Measurements from ENCODE around the gene PIK3AP1.
A peak's percentile ranks its signal among the peaks of the same experiment; 100 is the strongest.
"Not testable (repeated sequence)": the region's sequence is repeated elsewhere in the genome, so short reads cannot be mapped to it uniquely, and the experiment has no call there.

Gene PIK3AP1

GRCh38 chr10:96746503-96746902, 26.2 kb upstream of the PIK3AP1 start:
- TF ChIP-seq JUND (IDR thresholded peaks at IDR 0.05; ENCODE audit: low read depth), result no peak

GRCh38 chr10:96745950-96746349, 25.6 kb upstream of the PIK3AP1 start:
- no peak for TF ChIP-seq JUND (IDR thresholded peaks at IDR 0.05; ENCODE audit: low read depth)
- in situ Hi-C loops (cut with HindIII; ENCODE audit: low pct_unique_long_range_greater_than_20kb, low sequenced_read_pairs), result no loop called here
- no peak for DNase-seq (ENCODE audit: low read depth in 1 of 2, low spot score in 1 of 2)

More at GRCh38 chr10:96746503-96746902, 26.2 kb upstream of the PIK3AP1 start:
- in situ Hi-C loops (cut with HindIII; ENCODE audit: low pct_unique_long_range_greater_than_20kb, low sequenced_read_pairs), result no loop called here
- DNase-seq (ENCODE audit: low read depth in 1 of 2, low spot score in 1 of 2), result no peak

GRCh38 chr10:96743988-96744585, 23.8 kb upstream of the PIK3AP1 start:
- peak in 1 of 2 experiments; percentile 28 for DNase-seq (ENCODE audit: low read depth in 1 of 2, low spot score in 1 of 2)
- no peak for TF ChIP-seq JUND (IDR thresholded peaks at IDR 0.05; ENCODE audit: low read depth)
- in situ Hi-C loops (cut with HindIII; ENCODE audit: low pct_unique_long_range_greater_than_20kb, low sequenced_read_pairs), result no loop called here

- in situ Hi-C loops (cut with HindIII; ENCODE audit: low pct_unique_long_range_greater_than_20kb, low sequenced_read_pairs); DNase-seq (ENCODE audit: low read depth in 1 of 2, low spot score in 1 of 2): not testable (repeated sequence)
Measured at GRCh38 chr10:96741557-96741956, 21.2 kb upstream of the PIK3AP1 start.

DNA sequence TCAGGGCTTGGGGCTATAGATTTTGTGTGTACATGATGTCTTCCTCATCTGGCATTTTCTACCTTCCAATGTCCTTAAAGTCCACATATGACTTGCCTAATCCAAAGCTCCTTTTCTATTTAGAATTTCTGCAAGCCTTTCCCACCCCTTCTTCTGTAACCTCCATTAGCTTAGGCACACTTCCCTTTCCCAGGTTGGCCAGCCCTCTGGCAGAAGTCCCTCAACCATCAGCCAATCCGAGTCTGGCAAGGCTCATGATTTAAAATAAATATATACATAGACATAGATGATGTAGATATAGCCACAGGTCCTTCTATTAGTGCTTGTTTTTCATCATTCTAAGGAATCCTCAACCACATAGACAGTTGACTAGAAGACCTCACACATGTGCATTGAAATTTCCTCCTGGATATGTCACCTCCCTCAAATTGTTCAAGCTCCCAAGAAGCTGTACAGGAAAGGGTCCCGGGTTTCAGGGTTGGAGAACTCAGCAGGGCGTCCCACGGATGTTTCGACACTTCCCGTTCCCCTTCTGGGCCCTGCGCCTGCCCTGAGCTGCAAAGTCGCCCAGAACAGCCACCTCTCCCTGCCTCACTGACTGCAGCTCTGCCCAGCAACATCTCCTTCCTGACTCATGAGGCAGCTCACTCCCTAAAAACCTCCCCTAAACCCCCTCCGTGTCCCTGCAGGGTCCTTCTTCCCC, 20.4 kb upstream of the PIK3AP1 start:
- in situ Hi-C loops (cut with HindIII; ENCODE audit: low pct_unique_long_range_greater_than_20kb, low sequenced_read_pairs), result no loop called here
- peak in 1 of 2 experiments; percentile 68 for DNase-seq (ENCODE audit: low read depth in 1 of 2, low spot score in 1 of 2)
- TF ChIP-seq JUND (IDR thresholded peaks at IDR 0.05; ENCODE audit: low read depth), result no peak

DNA sequence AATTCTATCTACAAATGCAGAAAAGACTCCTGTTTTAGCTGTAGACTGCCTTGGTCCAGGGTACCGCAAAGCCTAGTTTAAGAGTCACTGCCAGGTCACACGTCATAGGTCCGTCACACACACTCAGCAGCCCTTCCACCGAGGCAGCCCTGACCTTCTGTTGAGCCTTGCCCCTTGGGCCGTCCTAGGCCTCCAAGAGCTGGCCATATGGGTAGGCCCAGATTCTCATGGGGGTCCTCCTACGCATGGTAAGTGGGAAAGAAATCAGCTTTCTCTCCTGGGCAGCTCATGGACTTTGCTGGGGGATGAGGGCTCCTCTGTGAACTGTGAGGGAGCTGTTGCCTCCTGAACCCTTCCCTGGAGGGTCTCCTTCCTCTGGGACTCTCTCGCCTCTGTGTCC, 19.8 kb upstream of the PIK3AP1 start:
- DNase-seq (ENCODE audit: low read depth in 1 of 2, low spot score in 1 of 2), result no peak
- TF ChIP-seq JUND (IDR thresholded peaks at IDR 0.05; ENCODE audit: low read depth), result no peak
- in situ Hi-C loops (cut with HindIII; ENCODE audit: low pct_unique_long_range_greater_than_20kb, low sequenced_read_pairs), result no loop called here

- in situ Hi-C loops (cut with HindIII; ENCODE audit: low pct_unique_long_range_greater_than_20kb, low sequenced_read_pairs); DNase-seq (ENCODE audit: low read depth in 1 of 2, low spot score in 1 of 2): not testable (repeated sequence)
Measured at GRCh38 chr10:96737307-96737902, 17.1 kb upstream of the PIK3AP1 start.

DNA sequence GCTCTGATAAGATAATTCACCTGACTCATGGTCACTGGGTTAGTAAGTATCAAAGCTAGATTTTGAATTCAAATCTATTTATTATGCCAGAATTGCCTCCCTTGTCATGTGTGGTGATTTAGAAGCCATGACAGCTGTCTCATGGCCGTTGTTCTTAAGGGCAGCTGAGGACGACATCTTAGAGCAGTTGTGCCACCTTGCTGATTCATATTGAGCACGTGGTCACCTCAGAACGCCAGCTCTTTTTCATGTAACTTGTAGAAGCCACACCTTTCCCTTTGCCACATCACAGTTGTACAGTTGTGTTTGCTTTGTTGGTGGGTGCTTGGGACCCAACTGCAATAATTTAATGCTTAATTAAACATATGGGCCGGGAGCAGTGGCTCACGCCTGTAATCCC, 4.3 kb upstream of the PIK3AP1 start:
- in situ Hi-C loops (cut with HindIII; ENCODE audit: low pct_unique_long_range_greater_than_20kb, low sequenced_read_pairs), result no loop called here
- TF ChIP-seq JUND (IDR thresholded peaks at IDR 0.05; ENCODE audit: low read depth), result no peak
- DNase-seq (ENCODE audit: low read depth in 1 of 2, low spot score in 1 of 2), result no peak

- in situ Hi-C loops (cut with HindIII; ENCODE audit: low pct_unique_long_range_greater_than_20kb, low sequenced_read_pairs), result no loop called here
- no peak for TF ChIP-seq JUND (IDR thresholded peaks at IDR 0.05; ENCODE audit: low read depth)
- peak in 1 of 2 experiments; percentile 41 for DNase-seq (ENCODE audit: low read depth in 1 of 2, low spot score in 1 of 2)
Measured at GRCh38 chr10:96721207-96721572, 876 bp upstream of the PIK3AP1 start.

DNA sequence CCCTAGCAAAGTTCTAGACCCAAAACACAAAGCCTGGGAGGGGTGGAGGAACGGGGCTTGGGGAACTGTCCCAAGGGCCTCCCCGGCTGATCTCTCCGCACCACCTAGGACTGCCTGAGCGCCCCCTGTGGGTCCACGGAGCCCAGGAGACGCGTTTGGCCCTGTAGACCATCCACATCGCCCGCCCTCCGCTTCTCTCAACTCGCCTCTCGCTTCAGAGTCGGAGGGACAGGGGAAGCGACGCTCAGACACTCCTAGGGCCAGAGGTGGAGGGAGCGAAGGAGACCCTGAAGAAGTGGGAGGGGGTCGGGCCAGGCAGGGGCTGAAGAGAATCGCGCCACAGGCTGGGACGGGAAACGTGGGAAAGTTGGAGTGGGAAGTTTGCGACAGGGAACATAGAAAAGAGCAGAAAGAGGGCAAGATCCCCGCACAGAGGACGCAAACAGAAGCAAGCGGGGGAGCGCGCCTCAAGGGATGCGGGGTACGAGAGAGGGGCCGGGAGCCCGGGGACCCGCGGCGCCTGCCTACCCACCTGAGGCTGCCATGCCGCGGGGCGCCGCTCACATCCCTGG, 378 bp downstream of the PIK3AP1 start:
- DNase-seq (ENCODE audit: low read depth in 1 of 2, low spot score in 1 of 2), result no peak
- in situ Hi-C loops (cut with HindIII; ENCODE audit: low pct_unique_long_range_greater_than_20kb, low sequenced_read_pairs), result no loop called here
- no peak for TF ChIP-seq JUND (IDR thresholded peaks at IDR 0.05; ENCODE audit: low read depth)

DNA sequence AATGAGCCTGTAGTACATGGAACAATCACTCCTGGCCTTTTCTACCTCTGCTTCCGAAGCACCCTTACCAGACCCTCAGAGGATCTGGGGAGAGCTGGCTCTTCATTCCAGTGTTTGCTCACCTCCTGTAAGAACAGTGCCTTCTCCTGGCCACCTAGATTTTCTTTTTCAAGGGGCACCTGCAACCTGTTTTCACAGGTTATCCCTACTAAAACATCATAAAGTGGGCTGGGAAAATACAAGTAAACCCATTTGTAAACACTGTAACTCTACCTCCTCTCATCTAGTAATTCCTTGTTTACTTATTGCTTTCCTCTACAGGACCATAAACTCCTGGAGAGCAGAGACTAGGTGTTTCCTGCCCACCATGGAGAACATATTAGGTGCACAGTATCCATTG, 1.1 kb downstream of the PIK3AP1 start:
- DNase-seq (ENCODE audit: low read depth in 1 of 2, low spot score in 1 of 2), result no peak
- no peak for TF ChIP-seq JUND (IDR thresholded peaks at IDR 0.05; ENCODE audit: low read depth)
- in situ Hi-C loops (cut with HindIII; ENCODE audit: low pct_unique_long_range_greater_than_20kb, low sequenced_read_pairs), result no loop called here

- no peak for DNase-seq (ENCODE audit: low read depth in 1 of 2, low spot score in 1 of 2)
- in situ Hi-C loops (cut with HindIII; ENCODE audit: low pct_unique_long_range_greater_than_20kb, low sequenced_read_pairs), result no loop called here
- no peak for TF ChIP-seq JUND (IDR thresholded peaks at IDR 0.05; ENCODE audit: low read depth)
Measured at GRCh38 chr10:96718304-96718990, 1.9 kb downstream of the PIK3AP1 start.

GRCh38 chr10:96716390-96716789, 3.9 kb downstream of the PIK3AP1 start:
- DNase-seq (ENCODE audit: low read depth in 1 of 2, low spot score in 1 of 2), result no peak
- in situ Hi-C loops (cut with HindIII; ENCODE audit: low pct_unique_long_range_greater_than_20kb, low sequenced_read_pairs), result no loop called here

More at GRCh38 chr10:96716390-96716789, 3.9 kb downstream of the PIK3AP1 start:
- TF ChIP-seq JUND (IDR thresholded peaks at IDR 0.05; ENCODE audit: low read depth), result no peak
